GM18951 (cell line): Measurements from ENCODE around the gene PI16.

Source experiments
- POLR2A ChIP-seq: IDR thresholded peaks from 4 replicates; pipeline ENCODE4 v1.6.1; 2011; ENCODE audit warnings: mild to moderate bottlenecking; ENCODE audit not compliant: insufficient read length, insufficient read depth; ENCODE audit errors: extremely low read depth
- in situ Hi-C: fragments of 300-500 bp; cut with MboI; formaldehyde crosslinking; loops from one replicate; pipeline ENCODE4 v1.12.0; 2022; ENCODE audit warnings: low sequenced_read_pairs, mixed read lengths, inconsistent platforms; ENCODE audit not compliant: unreplicated experiment

PI16 gene

DNA sequence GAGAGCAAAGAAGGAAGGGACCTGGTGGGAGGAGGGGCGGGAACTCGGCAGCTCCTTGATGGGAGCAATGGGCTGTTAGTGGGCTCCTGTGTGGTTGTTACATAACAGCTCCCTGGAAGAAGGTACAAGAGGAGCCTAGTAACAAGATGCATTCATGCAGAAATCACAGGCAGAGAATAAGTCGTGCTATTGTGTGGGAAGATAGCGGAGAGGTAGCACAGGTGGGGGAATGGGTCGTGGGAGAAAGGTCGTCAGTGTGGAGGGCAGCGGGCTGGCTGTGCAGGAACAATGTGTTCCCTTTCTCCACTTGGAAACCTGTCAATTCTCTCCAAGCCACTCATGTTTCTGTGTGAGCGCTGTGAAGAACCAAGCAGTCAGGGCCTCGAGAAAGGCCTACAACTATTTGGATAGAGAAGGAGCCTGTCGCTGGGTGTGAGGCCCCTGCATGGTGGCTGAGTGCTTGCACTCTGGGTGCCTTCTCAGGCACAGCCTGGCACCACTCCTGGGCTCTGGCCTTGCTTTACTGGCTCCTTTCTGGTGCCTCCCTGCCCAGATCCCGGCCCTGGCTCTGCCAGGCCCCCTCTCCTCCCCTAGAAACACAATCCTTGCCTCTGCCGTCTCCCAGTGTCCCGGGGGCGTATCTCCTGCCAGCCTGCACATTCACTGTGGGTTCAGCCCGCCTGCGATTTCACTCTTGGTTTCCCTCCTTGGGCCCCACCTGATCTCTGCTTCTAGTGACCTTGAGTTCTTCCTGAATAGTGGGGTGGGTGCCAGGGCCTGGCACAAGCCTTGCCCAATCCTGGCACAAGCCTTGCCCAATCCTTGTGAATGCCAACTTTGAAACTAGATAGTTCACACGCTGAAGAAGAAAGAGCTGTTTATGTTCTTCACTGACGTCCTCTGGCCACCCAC, 43.5 kb downstream of the PI16 start:
- no peak for TF ChIP-seq POLR2A
- in situ Hi-C loops, result loop anchor here (25.0 kb wide), 1 partner anchor 386 kb away; no protein-coding TSS in a partner anchor

DNA sequence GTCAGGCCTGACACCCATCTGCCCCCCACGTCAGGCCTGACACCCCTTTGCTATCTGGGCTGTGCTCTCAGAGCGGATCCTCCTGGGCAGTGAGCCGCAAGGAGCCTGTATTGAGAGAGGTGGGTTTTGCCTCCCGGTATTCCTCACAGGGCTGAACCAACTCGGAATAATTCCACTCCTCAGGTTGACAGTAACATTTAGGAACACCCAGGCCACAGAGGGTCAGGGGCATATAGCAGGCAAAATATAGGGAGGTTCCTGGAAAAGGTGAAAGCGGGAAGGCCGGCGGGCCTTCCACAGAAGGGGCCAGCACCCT, 44.1 kb downstream of the PI16 start:
- in situ Hi-C loops, result loop anchor here (25.0 kb wide), 1 partner anchor 386 kb away; no protein-coding TSS in a partner anchor
- no peak for TF ChIP-seq POLR2A

DNA sequence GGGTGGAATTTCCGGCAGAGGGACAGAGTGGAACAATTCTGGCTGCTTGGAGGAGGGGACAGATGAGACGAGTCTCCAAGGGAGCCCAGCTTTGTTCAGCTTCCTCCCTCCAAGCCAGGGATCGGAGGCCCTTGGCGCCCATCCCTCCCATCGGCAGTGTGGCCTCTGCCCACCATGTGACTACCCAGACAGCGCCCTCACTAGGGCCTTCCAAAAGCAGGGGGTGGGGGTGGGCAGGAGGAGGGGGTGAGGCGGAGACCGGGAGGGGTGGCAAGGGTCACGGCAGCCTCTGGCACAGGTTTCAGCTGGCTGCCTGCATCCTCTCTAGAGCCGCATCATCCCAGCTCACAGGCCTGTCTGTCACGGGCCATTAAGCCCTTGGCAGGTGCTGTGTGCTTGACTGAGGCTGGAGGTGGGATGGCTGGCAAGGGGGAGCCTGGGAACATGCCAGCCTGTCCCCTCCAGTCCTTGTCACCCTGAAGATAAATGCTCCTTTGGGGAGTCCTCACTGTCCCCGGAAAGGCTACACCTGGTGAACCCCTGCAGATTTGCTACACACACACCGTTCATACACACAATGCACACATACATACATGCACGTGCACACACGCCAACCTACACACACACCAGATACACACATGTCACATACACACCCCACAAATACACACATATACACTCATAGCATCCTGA, 44.7 kb downstream of the PI16 start:
- in situ Hi-C loops, result loop anchor here (25.0 kb wide), 1 partner anchor 387 kb away; no protein-coding TSS in a partner anchor
- TF ChIP-seq POLR2A, result no peak

DNA sequence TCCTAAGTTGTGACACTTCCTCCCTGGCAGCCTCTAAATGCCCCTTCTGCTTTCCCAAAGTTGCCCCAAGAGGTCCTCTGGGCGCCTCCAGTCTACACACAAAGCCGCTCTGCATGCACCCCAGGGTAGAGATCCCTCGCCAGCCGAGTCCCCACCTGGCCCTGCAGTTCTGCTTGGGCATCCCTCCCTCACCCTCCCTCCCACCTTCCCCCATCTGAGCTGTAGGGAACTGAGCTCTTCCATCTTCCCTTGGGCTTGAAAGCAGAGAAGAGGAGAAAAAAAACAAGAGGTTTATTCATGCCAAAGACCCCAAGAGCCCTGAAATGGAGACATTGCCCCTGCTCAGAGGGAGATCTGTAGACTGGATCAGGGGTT, 45.2 kb downstream of the PI16 start:
- no peak for TF ChIP-seq POLR2A
- in situ Hi-C loops, result loop anchor here (25.0 kb wide), 1 partner anchor 387 kb away; no protein-coding TSS in a partner anchor

DNA sequence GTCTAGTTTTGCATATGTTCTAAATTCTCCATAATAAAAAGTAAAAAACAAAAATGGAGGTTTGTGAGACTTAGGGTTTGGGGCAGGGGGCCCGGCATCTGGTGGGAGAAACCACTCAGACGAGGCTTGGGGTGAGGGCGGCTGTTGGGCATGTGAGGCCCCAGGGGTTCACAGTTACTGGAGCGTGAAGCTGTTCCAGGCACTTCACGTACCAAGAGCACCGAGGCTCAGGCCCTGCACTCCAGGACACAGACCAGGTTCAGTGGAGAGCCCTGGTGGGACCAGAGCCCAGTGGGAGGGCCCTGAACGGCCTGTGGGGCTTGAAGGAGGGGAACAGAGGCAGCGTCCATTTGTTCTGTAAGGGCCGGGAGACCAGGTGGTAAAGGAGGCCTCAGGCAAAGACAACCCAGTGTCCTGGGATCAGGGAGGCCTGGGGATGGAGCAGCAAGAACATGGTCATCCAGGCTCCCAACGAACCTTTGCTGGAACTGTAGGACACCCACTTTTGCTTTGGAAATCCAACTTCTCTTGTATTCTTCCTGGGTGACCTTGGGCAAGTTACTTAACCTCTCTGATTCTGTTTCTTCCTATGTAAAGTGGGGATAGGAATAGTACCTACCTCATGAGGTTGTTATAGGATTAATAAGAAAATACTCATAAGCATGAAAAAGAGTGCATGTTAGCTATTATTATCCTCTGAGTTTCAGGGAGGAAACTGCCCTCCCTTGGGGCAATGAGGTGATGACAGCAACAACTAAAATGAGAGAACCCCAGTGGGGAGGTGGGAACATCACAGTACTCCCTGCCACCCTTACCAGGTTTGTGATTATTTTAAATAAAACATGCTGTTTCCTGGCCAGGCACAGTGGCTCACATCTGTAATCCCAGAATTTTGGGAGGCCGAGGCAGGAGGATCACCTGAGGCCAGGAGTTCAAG, 49.8 kb downstream of the PI16 start:
- TF ChIP-seq POLR2A, result no peak
- in situ Hi-C loops, result no loop called here

DNA sequence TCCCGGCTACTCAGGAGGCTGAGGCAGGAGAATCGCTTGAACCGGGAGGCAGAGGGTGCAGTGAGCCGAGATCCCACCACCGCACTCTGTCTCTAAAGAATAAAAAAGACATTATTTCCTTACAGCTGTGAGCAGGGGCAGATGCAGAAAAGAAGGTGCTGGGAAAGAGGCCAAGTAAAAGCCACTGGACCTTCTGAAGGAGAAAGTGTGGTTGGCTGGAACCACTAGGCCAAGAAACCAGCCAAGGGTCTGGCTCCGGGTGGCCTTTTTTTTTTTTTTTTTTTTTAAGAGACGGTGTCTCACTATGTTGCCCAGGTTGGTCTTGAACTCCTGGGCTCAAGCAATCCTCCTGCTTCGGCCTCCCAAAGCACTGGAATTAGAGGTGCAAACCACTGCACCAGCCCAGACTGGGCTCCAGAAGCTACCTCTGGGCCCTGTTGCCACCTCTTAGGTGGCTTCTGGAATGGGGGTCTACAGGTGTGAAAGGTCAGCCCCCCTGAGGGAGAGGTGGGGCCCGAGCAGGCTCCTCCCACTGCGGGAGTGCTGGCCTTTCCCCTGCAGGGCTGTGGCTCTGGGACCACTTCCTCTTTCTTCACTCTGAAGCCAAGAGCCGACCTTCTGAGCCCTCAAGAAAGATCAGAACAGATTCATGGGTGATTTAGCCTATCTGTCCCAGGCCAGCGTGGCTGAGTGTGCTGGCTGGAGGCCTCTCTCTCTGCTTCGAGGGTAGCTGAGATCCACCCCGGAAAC, 50.7 kb downstream of the PI16 start, which contains the start of gene FGD2:
TSS of gene FGD2 (plus strand) at position 595 of the 750 bp plus-strand sequence. CDS start 163 bp downstream, outside the sequence.
- TF ChIP-seq POLR2A, result peak; percentile 67
- in situ Hi-C loops, result no loop called here

DNA sequence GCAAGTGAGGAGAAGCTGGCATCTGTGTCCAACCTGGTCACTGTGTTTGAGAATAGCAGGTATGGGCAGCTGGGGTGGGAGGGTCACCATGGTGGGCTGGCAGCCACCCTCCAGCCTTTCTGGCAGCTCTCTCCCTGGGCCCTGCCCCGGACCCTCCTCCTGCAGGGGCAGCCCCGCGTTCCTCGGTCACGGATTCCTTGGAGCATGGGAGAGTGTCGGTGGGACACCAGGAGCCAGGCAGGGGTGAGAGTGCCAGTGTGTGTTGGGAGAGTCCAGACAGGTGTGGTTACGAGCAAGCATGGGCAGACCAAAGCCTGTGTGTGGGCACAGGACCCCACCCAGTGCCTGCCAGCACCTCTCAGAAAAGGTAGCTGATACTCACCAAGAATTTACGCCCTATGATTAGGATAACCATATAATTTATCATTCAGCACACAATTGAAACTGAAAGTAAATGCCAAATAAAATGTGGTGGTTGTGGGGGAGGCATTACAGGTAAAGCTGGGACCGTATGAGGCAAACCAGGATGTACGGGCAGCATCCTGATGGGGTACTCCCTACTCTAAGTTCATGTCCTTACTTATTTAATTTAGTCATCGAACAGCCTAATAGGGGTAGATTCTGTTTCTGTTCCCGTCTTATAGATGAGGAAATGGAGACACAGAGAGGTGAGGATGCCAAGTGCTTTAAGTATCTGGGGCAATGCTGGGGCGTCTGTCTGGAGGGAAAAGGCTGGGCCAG, 51.5 kb downstream of the PI16 start:
- TF ChIP-seq POLR2A, result no peak
- in situ Hi-C loops, result no loop called here

DNA sequence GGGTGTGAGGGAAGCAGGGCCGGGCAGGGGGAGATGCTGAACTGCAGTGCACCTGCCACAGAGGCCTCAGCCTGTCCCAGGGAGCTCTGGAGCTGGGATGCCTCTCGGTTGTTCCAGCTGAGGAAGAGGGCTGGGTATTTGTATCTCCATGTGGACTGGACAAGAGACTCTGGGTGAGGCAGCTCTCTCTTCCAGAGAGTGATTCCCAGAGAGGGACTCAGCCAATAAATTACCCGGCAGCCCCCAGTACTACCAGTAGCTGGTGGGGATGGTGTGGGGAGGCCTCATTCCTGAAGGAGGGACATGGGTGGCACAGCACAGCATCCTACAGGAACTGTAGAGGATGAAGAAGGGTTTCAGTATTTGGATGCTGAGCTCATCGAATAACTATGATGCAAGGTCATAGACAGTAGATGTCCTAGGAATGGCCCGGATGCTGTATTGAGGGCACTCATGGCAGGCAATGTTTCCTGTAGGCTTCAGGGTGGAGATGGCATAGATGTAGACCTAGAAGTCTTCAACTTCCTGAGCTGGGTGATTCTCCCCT, 52.3 kb downstream of the PI16 start:
- in situ Hi-C loops, result no loop called here
- TF ChIP-seq POLR2A, result no peak

DNA sequence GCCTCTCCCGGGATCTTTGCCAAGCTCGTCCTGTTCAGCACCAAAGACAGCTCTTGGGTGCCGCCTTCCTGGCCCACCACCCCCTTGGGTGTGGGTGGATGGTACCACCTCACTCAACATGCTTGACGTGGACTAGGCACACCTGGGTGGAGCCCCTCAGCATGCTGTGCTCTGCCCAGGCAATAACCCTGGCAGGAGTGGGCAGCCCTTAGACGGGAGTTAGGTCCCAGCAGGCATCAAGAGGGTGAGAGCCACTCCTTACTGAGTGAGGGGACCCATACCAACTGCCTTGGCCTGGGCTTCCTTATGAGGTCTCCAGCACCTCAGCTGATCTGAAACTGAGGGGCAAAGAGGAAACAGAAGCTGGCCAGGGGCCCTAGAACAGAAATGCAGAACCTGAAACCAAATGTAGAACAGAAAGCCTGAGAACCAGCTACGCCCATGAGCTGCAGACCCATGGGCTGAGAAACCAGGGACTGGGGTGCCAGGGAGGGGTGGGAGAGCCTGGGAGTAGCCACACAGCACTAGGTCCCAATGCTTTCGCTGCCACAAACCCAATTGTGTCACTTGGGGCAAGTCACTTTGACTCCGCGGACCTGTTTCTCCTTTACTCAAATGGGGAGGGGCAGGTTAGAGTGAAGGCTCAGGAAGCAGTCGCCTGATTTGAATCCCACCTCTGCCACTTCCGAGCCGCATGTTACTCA, 53.0 kb downstream of the PI16 start:
- in situ Hi-C loops, result no loop called here
- no peak for TF ChIP-seq POLR2A

DNA sequence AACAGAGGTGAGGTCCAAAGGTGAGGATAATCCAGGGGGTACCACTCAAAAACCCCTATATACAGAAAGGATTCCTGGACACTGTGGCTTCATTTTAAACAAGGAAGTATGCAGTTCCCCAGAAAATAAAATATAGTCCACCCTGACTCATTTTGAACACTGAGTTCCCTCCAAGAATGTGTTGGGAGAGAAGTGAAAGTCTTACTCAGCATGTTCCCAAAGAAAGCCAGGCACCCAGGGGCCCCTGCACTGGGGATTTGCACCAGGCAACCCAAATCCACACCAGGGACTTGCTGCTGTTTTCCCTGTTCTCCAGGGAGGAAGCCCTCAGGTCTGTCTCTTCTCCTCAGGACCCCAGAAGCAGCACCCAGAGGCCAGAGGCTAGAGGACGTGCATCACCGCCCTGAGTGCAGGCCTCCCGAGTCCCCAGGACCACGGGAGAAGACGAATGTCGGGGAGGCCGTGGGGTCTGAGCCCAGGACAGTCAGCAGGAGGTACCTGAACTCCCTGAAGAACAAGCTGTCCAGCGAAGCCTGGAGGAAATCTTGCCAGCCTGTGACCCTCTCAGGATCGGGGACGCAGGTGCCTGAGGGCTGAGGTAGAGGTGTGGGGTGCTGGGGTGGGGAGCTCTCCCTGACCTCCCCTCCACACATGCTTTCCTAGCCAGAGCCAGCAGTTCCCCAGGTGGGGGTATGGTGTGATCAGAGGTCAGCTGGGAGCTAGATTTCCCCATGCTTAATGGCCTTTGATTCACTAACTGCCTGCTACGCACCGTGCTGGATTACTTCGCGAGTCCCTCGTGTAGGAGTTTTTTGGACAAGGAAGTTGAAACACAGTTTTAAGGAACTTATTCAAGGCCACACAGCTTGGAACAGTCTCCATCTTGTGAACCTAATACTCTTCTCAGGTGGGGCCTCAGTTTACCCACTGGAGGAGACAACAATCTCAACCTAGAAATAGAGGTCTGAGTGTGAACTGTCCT, 54.2 kb downstream of the PI16 start:
- no peak for TF ChIP-seq POLR2A
- in situ Hi-C loops, result no loop called here

DNA sequence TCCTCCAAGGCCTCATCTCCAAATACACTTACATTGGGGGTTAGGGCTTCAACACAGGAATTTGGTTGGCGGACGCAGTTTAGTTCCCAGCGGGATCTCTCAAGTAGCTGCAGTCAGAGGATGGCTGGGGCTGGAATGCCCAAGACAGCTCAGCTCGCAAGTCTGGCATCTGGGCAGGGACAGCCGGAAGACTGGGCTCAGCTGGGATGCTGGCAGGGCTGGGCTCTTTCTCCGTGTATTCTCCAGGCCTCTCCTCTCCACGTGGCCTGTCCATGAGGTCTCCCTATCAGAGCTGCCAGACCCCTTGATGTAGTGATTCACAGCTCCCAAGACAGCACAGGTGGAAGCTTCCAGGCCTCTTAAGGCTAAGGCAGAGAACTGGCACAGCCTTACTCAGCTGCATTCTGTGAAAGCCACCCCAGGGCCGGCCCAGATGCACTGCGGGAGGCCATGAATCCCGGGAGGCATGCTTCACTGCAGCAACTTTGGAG, 55.9 kb downstream of the PI16 start:
- in situ Hi-C loops, result no loop called here
- no peak for TF ChIP-seq POLR2A
